NB4 (cell line): ENCODE data around the gene VPS13C.

Source experiments
- CTCF ChIP-seq: IDR thresholded peaks from one replicate; pipeline ENCODE4 v1.5.1; 2012; ENCODE audit warnings: low read depth, low read length
- MAX ChIP-seq: IDR thresholded peaks from 2 replicates; pipeline ENCODE4 v1.6.1; 2011; ENCODE audit warnings: low read depth, low read length
- MYC ChIP-seq: IDR thresholded peaks from 2 replicates; pipeline ENCODE4 v1.6.1; 2011; ENCODE audit warnings: low read depth, low read length
- POLR2A ChIP-seq: IDR thresholded peaks from 2 replicates; pipeline ENCODE4 v1.6.1; 2011; ENCODE audit warnings: mild to moderate bottlenecking; ENCODE audit not compliant: insufficient read length; ENCODE audit errors: extremely low read depth

GRCh38 chr15:62104401-62104800 is 44.2 kb upstream of the VPS13C start:
- TF ChIP-seq CTCF (no peak), POLR2A (no peak), MAX (no peak), MYC (no peak)
